Right renal cortex interstitium (tissue), 3 donors: ENCODE data around the gene NPVF. TPM values are rescaled to one million over a fixed set of nuclear protein-coding genes. Genes with fewer than 3 reads are reported as not detected.
A peak's percentile ranks its signal among the peaks of the same experiment; 100 is the strongest.

ENCODE experiments used
- DNase-seq, 3 donors: peaks; one replicate each; pipeline ENCODE4 v3.0.0-alpha.2; 2013; ENCODE audit warnings: low read depth in 3 of 3, low spot score in 2 of 3
- polyA plus RNA-seq, 3 donors: library from polyadenylated mRNA; unstranded; fragments of 120-200 nt; gene quantifications; one replicate each; pipeline ENCODE4 v1.2.1, GENCODE V29; 2013; ENCODE audit not compliant: insufficient read length in 3 of 3

The NPVF gene, protein sequence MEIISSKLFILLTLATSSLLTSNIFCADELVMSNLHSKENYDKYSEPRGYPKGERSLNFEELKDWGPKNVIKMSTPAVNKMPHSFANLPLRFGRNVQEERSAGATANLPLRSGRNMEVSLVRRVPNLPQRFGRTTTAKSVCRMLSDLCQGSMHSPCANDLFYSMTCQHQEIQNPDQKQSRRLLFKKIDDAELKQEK
- not detected for polyA plus RNA-seq

DNA sequence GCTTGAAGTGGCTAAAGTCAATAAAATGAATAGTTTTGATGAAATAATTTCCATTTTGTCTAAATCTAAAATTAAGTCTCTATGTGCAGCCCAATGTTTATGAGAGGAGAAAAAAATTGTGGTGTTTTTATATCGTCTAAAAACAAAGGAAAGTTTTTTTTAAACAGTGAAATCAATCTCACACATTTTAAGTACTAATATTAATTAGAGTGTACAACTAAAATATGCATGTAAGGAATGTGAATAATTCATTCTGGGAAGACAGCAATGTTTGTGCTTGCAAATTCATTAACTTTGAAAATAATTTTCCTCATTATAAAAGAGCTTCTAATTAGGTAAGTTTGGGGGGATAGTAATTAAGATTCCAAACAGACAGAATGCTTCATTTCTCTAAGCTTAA lies at the start of gene NPVF:
Gene NPVF (minus strand): TSS at position 101 of the 400 bp plus-strand sequence. CDS start 47 bp downstream, at position 54.
- DNase-seq = no peak

DNA sequence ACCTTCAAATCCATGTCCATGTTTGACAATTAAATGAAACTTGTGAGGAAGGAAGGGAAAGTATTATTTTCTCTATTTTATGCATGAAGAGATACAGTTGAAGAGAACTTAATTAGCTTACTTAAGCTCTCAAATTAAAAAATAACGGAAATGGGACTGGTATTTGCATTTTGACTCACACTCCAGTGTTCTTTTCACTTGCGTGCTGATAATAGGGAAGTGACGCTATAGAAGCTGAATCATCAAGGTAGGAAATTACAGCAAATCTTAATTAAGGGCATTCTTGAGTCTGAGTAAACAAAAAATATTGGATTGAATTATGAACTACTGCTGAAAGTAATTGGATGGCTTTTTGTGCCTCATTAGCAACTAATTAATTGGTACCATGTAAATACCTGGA lies 44.0 kb upstream of the NPVF start:
- no peak for DNase-seq

DNA sequence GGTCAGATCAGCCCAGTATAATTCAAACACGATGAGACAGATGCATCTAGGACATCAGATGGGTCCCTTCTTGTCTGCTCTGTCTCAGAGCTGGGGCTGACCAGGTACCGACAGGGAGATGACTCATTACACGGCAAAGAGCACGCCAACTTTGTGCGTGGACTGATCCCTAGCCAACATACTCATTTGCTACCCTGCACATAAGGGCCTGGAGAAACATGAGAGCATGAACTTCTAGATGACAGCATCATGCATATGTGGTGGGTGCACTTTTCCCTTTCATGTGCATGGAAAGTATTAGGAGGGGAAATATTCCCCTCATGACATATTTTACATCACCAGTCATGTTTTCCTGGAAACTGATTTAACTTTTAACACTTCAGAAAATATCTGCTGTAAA lies 35.1 kb upstream of the NPVF start:
- no peak for DNase-seq

DNA sequence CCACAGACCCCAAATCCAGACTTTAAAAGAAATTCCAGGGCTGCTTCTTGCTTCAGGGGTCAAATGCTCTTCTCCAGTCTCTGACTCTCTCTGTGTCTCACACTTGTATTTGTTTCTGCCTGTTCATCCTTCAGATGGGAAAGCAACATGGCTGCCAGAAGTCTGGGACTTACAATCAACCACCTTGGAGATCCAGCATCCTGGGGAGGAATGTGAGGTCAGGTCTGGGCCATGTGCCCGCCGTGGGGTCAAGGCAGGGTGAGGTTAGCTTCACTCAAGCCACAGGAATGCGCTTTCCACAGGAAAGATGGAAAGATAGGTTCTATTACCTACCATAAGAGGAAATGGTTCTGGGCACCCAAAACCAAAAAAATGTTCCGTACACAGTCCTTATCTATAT lies 34.3 kb upstream of the NPVF start:
- no peak for DNase-seq

DNA sequence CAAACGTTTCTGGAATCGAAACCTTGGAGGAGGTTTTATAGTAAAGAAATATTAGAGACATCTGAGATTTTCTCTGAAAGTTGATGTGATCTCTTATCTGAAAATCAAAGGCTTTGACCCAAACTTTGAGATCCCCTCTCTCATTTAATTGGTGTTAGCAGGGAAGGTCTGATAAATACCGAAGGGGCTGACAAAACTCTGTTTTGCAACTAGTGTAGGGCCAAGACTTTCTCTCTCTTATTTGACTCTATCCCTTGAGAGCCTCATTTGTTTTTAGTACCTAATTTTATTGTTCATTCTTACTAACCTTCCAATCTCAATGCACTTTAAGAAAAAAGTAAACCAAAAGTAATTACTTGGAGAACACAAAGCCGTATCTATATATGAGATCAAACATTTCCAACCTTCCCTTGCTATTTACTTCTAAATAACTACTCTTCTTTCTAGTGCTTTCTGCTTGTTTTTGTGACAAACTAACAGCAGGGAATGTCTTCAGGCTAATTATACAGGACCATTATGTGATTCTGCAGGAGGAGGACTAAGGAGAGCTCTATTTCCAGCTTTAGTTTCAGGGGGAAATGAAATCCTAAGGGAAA lies 33.4 kb upstream of the NPVF start:
- DNase-seq = no peak

DNA sequence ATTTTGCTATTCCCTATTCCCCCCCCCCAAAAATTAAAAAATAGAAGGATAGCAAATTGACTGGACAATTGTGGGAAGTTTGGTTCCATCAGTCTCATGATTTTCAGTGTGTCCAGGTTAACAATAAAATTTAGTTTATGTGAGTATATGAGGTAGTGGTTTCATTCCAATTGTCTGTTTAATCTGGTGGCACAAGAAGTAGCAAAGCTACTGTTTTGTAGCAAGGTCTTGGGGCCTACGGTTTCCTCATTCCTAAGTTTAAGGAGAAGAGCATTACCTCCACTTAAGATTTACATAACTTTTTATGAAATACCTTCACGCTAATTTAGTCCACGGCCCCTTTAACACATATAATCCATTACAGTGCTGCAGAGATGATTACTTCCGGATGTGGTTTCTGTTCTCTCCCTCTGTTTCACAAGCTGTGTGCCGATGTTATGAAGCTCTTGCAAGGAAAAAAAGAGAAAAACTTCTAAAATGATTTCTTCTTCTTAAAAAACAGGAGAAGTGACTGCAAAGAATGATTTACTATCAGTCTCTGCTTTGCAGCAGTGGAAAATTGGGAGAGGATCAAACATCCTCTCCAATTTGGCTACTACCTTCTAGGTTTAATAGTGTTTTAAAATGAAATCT lies 32.7 kb upstream of the NPVF start:
- no peak for DNase-seq

DNA sequence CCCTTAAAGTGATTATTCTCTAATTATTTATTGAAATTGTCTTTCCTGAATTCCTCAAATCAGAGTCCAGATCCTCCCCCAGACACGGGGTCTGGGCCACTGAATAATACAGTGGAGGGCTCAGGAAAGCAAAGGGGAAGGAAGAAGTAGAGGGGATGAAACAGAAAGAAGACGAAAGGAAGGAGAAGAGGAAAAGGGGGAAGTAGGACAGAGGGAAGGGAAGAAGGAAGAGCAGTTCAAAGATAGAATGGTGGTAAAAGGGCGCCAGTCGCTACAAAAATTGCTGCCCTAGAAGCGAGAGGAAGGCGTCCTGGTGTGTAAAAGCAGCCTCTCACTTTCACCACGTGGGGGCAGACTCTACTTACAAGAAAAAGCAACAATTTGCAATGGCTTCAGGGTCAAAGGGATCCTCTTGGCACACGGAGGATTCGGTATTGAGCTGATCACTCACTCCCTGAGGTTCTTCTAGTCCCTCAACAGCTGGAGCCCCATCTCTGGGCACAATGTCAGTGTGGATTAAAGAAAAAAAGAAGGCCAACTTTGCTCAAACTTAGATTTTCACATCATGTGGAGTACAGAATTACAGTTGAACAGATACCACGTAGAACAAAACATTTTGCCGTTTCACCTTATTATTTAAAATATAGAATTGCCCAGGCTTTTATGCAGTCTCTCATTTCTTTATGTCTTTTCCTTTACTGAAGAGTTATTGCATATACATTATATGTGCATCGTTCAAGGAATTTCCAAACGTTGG lies 31.4 kb upstream of the NPVF start:
- DNase-seq = peak in 2 of 3 donors; percentile 60 to 77

DNA sequence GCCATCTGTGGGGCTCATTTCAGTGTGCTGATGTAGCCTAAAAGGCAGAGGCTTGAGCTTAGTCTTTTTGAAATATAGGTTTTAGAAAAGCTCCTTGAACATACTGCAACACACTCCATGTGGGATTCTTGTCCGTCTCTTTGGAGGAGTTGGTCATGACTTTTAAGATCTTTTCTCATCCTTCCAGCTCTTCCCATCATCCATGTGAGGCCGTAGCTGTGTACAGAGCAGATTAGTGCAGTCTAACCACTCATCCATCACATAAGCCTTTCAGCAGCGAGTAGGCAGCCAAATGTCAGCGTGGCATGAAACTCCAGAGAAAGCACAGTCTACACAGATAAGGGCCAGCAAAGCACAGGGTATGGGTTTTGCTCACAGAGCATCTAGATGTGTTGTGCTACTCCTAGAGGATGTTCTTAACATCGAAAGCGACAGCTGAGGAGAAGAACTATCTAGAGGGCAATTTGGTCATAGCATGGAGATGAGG lies 28.1 kb upstream of the NPVF start:
- DNase-seq = no peak

DNA sequence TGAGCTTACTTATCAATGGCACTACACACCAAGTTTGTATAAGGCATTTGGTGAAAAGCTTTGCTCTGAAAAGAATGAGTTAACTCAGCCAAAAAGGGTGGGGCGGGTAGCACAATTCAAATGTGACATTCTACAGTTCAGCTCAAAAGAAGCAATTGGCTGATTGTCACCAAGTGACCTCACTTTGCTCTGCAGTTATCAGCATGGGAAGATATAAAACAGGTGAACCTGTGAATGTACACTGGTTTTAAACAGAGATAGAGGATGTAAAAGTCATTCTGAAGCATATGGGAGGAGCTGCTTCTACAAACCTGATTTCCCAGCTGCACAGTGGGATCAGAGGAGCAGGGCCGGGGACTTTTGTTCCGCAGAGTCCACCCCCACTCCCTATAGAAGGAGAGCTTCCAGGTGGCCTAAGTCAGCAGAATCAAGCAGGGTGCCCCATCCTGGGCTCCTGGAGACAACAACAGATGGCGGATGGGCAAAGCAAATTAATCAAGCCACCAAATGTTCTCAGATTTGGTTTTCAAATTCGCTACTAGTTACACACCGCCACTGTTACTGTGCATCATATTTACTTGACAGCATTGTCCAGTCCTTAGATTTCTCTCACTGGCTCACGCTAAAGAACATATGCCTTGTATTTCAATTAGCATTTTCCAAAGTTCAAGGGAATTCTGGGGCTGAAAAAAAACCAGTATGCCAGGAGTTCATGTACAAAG lies 27.5 kb upstream of the NPVF start:
- no peak for DNase-seq

DNA sequence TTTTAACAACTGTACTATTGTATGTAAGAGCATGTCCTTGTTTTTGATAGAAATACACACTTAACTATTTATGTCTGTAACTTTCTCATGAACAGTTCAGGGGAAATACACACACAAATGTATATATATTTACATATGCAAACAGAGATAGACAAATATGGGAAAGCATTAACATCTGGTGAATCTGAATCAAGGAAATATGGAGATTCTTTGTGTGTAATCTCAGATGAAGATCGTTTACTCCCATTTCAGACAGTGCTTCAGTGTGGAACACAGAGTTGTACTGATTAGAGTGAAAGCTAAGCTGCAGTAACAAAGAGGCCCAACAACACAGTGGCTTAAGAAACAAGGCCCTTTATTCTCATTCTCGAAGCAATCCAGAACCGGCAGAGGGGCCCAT lies 26.3 kb upstream of the NPVF start:
- no peak for DNase-seq

DNA sequence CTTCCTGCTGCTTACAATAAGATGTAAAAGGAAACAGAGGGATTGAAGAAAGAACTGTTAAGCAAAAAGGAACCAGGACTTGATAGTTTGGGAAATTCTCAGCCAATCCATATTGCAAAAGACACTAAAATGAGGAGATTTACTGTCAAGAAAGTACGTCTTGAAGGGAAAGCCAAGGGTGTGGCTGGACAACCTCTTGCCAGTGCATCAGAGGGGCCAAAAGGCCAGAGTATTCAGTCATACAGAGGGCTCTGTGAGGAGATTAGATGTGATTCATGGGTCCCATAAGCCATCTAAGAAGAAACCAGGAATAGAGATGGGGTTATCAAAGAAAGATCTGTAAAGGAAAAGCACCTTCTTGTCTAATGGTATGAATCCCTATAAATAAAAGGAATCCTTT lies 25.4 kb upstream of the NPVF start:
- DNase-seq = no peak

DNA sequence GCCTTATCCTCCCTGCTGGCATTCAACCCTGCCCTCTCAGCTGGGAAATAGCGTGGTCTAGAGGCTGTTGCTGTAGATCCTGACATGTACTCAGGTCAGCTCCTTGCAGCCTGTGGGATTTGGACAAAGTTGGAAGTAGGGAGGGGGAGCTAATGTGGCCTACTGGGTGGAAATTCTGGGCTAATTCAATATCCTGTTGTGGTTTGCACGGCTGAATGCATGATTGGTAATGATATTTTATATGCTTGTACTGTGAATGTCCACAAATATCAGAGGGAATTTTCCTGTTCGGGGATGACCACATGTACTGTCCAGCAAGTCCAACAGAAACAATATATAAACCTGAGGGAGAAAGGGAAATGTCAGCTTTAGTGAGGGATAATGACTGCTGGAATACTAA lies 22.1 kb upstream of the NPVF start:
- DNase-seq = no peak

DNA sequence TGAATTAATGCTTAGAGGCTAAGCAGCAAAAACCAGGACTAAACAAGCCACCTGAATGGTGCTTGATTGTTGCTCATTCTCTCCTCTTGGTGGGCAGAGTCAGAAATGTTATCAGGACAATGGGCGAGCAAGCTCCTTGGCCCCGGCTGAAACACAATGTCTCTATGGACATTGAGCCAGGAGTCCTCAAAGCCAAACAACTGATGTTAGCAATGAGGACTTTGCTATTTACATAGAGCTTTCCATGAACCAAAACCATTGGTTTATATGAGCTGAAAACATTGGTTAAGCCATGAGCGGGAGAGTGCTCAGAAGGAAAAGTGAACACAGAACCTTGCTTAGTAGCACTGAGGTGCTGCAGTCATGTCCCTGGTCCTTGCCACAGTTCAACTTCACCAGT lies 21.5 kb upstream of the NPVF start:
- DNase-seq = no peak

DNA sequence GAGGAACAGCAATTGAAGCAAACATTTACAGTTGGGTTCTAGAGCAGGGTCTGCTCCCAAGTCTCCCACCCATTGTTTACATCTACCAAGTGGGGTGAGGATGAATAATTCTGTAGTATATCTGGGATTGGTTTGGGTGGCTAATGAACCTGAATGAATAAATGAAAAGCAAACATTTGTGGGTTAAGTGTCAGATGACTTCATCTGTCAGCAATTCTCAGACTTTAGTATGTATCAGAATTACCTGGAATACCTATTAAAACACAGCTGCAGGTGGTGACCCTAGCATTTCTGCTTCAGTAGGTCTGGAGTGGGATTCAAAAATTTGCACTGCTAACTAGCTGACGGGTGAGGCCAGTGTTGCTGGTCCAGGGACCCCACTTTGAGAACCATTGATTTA lies 18.0 kb upstream of the NPVF start:
- DNase-seq = no peak

DNA sequence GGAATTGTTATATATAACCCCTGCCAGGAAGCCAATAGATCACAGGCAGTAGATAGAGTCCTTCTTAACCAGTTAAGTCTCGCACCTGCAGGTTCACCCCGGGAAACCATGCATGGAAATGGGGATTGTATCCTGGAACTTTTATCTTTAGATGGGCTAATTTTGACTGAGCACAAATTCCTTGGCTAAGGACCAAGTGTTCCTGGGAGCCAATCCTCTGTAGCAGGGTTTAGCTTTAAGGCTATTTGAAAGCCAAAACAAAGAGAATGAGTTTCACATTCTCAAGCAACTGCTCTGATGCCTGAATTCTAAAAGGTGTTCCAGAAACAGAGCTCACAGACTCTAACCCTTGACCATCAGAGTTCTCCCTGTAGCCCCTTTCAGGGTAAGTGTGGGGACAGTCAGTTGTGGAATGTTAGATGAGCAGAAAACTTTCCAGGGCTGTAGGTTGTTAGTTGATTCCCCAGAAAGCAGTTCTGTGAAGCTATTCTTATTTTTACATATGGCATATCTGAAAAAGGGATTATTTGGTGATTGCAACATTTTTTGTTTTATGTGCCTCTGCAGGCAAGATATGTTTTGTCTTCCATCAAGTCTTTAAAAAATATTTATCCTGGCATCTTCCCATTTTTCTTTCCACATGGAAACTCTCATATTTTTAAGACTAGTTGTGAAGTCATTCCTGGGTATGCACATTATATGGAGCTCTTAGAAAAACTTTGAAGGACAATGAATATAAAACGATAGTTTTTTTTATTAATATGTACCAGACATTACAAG lies 16.2 kb upstream of the NPVF start:
- DNase-seq = no peak

DNA sequence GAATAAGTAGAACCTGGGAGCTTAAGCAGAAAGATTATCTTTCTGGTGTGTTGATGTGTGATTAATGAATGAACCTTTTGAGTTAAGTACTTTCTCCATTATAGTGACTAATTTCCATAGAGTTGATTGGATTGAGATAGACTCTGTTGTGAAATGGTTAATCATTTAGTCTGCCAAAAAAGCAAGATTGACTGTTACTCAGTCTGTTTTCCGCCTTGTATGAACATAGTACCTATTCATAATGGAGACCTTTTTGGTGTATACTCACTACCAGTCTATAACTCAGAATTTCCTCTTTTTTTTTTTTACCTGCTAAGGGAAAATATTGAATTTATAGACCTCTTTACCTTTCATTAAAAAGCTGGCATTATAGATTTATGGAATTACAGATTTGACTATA lies 14.4 kb upstream of the NPVF start:
- no peak for DNase-seq

DNA sequence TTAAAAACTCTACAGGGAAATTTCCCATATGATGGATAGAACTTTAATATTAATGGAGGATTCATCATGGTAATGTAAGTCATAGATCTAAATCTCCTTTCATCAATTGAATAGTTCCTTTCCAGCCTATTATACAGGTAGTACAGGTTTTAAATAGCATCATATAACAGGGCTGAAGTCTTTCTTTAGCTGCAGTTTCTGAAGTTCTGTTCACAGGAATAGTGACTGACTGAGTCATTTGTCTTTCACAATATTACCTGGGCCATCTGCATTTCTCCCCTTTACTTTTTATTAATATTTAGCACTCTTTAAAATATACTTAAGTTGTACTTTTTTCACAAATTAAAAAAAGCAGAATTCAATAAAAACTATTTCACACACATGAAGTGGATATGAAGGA lies 12.6 kb upstream of the NPVF start:
- no peak for DNase-seq

DNA sequence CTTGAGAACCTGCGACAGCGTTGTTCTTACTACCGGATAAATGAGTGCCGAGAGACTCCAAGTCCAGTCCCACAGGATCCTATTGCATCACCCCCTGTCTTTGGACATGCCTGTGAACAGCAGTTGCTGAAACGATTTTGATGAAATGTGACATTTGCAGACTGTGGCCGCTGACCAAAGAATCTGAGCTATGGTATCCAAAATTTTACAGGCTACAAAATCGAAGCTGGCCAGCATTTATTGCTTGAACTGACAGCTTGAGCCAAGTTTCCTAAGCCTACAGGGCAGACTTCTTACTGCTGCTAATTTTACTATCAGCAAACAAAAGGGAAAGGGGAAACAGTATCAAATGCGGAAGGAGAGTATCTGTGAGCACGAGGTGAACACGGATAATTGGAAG lies 12.1 kb upstream of the NPVF start:
- DNase-seq = no peak

DNA sequence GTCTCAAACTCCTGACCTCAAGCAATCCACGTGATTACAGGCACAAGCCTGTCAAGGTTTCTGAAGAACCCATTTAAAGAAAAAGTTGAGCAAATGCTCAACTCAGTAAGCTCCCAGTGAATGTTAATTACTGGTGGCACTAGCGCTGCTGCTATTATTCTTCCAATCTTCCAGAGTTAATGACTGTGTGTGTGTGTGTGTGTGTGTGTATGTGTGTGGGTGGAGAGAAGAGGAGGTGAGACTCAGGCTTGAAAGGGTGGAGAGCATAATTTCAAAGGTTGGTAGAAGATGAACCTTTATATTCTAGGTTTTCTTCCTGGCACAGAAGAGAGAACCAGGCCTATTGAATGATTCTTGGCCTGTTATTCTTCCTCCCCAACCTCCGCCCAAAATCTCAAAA lies 11.6 kb upstream of the NPVF start:
- no peak for DNase-seq

DNA sequence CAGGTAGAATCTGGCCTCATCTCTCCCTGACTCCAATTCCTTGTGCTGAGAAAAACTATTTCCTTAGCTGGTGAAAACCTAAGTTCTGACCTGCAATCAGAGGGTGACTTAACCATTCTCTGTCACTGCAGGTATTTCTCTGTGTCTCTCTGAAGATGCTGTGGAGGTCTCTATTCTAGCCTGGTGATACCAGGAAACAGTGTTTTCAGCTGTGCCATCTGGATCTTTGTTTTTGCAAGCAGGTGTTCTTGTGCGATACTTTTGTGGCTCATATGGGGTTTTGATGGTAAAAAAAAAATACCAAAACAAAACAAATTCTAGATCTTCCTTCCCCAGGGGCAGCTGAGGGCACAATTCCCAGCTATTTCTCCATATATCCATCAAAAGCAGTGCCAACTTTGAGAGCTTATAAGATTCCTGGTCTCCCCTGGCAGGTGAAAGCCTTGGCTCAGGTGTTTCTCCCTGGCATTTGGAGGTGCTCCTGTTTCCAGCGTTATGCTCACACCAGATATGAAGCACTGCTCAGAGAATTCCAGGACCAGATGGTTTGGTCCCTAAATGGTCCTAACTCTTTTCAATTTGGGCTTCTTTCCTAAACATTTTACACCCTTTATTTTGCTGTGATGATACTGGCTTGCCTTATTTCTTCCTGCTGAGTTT lies 9.9 kb upstream of the NPVF start:
- DNase-seq = no peak
